ENCODE data around the gene FRY.

- TF ChIP-seq CTCF (conservative IDR thresholded peaks at IDR 0.05; ENCODE audit: low read length) (no peak), EZH2phosphoT487 (IDR thresholded peaks at IDR 0.05; ENCODE audit: borderline replicate concordance, low read depth, low read length) (no peak)
Measured at GRCh38 chr13:32086366-32086765, 54.8 kb downstream of the FRY start.
